GM21528 (cell line): ENCODE data around the gene TEX35.
A peak's percentile ranks its signal among the peaks of the same experiment; 100 is the strongest.
"Not testable (repeated sequence)": the region's sequence is repeated elsewhere in the genome, so short reads cannot be mapped to it uniquely, and the experiment has no call there.

Experiments
- ATAC-seq: cut with Tn5 transposase; IDR thresholded peaks from one replicate; pipeline ENCODE4 v1.9.1; 2021; ENCODE audit warnings: mild to moderate bottlenecking, moderate library complexity; ENCODE audit not compliant: unreplicated experiment, low FRiP score

TEX35 gene

DNA sequence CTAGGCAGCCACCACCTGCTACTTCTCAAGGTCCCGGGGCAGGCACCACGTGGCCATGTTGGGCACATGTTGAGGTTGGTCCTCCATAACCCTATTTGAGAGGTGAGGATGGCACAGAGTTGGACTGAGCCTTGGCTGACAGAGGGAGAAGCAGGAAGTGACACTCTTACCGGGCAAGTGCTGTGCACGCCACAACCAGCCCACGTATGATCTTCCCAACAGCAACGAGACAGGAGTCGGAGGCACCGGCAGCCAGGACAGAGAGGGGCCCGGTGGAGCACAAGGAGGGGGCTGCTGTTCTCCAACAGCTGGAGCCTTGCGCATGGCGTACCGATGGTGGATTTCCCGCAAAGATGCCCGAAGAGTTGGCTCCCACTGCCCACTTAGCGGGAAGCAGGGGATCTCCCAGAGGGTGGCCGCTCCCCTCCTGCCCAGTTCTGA is 19.6 kb upstream of the TEX35 start:
- no peak for ATAC-seq

DNA sequence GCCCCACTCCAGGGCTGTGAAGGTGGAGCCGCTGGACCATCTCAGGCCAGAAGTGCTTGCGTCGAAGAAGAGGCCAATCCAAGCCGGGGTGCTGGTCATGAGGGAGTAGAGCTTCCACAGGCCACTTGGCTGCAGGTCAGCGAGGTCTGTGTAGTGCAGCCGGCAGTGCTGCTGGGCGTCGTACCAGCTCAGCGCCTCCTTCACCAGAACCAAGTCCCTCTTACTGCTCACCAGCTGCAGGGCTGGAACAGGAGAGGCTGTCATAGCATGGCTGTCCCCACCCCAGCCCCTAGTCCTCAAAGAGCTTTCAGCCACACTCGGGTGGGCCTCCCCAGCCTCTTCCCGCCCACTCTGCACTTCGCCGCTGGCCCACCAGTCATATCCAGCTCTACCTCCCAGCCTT is 18.3 kb upstream of the TEX35 start:
- no peak for ATAC-seq

DNA sequence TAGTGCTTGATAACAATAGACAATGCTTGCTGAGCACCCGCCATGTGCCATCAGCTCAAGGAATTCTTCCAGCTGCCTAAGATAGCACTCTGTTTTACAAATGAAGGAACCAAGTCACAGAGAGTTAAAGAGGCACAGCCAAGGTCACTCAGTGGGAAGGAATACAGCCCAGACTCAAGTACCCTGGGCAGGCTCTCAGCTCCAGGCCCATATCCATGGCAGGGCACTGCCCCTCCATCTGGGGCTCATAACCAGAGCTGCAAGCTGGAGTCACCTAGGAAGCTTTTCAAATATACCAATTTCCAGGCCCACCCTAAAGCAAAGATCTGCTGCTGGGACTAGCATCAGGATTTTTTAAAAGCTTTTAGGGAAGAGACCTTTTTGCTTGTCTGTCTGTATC is 17.8 kb upstream of the TEX35 start:
- ATAC-seq = no peak

DNA sequence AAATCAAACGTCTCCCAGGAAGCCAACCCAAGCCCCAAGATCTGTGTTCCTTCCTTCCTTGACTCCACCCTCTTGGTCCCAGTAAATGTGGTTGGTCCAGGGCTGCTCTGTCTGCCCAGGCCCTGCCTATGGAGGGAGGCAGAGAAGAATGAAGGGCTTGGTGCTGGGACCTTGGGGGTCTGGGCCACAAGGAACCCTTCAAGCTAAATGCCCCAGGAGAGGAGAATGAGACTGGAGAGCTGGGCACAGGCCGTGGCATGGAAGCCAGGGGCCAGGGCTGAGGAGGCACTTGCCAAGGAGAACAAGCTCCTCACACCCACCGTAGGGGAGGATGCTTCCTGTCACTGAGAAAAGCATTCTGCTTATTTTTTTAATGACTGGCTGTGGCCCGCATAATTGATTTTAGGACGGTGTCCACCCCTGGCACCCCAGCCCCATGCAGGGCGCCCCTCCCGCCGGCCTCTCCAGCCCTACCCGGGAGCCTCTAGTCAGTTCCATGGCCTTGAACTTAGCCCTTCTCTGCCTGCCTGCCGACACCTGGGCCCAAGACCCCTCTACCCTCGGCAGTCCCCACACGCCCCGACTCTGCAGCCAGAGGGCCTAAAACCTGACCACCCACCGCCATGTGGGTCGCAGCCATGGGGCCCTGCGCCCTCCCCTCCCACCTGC is 17.0 kb upstream of the TEX35 start:
- ATAC-seq = no peak

DNA sequence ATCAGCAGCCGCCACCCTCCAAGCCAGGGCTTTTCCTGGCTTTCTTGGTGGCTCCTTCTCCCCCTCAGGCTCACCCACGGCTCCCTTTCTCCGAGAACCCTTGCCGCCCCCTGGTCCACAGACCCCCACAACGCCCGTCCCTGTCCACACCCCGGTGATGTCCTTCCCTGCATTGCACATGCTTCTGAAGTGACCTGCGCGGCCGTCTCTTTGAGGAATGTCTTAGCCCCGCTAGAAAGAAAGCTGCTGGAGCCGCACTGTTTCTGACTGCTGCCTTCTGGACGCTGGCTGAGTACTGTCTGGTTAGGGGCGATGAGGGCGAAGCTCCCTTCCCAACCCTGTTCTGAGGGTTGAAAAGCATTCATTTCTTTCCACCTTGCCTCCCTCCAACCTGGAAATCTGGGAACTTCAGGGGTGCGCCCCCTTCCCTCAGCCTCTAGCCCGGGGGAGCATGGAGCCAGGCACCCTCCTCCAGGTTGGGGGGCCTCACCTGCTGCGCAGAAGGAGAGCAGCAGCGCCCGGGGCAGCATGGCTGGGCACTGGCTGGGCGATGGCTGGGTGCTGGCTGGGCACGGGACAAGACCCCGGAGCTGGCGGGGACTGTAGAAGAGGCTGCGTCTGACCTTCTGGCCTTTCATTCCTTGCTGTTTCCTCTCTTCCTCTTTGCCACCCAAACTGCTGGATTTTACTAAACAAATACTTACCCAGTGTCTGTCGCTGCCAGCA is 16.3 kb upstream of the TEX35 start, which contains the start of gene CLEC20A:
TSS of gene CLEC20A (minus strand) at position 555 of the 726 bp plus-strand sequence. CDS start at position 530, 25 bp downstream.
- no peak for ATAC-seq

DNA sequence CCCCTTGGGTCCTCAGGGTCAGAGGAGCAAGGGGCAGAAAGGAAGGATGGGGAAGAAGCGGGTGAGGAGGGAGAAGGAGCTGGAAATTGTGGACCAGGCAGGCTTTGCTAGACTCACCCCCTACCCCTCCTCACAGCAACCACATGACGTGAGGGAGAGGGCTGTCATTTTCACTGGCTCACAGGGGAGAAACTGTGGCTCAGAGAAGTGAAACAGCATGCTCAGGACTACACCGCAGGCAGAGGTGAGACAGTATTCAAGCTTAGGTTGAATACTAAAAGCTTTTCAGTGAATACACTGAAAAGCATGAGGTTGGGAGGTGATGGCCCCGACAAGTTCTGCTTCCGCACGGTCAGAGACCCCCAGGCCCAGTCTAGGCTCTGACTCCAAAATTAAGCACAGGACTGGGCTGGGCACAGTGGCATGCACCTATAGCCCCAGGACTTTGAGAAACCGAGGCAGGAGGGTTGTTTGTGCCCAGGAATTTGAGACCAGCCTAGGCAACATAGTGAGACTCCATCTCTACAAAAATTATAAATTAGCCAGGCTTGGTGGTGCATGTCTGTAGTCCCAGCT is 14.9 kb upstream of the TEX35 start:
- ATAC-seq = no peak

DNA sequence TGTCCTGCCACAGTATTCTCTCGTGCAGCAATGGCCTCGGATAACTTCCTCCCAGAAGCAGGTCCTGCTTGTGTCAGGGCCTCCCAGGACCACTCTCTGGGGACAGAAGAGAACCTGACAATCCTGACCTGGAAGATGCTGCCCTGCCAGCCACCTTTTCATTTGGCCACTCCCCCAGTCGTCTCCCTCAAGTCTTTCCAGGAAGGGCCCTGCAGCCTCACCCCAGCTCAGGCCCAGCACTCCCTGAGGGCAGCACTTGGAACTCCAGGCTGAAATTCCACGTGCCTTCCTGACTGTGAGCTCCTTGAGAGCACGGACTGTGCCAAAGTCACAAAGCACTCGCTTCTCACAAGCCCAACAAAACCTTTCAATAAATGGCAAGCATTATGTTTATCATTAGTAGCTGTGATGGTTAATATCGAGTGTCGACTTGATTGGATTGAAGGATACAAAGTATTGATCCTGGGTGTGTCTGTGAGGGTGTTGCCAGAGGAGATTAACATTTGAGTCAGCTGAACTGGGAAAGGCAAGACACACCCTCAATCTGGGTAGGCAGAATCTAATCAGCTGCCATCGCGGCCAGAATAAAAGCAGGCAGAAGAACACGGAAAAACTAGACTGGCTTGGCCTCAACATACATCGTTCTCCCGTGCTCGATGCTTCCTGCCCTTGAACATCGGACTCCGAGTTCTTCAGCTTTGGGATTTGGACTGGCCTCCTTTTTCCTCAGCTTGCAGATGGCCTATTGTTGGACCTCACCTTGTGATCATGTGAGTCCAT is 13.8 kb upstream of the TEX35 start:
- ATAC-seq = no peak

DNA sequence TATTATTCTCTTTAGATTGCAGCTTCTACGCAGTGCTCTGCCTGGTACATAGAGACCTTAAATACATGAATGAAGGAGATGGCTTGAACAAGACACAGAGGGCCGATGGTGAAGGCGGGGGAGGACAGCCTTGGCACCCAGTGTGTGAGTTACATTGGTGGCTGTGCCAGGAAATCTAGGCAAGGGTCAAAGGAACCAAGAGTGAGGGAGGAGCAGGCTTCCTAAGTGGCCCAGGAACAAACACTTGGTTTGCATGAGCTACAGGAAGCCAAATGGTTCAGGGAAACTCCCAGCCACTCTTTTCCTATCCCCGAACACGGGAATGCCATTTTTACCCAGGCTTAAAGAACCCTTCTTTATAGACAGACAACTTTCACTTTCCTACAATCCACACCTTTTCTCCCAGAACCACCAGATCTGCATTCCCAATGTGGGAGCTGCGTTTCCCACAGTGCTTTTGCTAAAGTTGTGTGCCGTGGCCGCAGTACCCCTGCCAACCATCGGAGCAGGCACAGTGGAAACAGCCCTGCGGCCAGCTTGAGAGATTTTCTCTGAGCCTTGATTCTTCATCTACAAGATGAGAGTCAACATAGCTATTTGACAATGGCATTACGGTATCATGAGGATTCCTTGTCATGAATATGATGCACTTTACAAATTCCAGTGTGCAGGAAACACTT is 12.7 kb upstream of the TEX35 start:
- ATAC-seq = no peak

DNA sequence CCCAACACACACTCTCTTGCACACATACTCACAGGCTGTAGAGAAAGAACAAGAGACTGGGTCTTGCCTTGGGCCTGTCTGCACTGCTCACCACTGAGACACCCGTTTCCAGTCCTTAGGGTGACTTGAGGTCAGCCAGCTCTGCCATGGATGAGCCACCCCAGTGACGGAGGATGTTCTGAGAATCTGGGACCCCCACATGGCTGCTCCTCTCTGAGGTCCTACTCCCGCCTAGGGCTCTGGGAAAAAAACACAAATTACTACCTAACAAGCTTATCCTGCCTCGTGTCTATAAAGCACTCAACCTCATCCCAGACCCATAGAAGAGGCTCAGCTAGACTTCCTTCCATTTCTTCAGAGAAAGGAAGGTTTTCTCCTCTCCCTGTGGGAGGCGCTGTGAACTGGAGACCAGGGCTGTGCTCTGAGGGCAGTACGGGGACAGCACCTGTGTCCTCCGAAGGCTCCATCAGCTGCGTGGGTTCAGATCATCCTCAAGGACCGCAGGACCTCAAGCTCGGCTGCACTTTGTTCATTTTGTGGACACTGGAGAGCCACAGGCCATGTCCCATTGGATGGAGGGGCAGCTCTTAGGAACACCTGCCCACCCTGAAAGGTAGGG is 11.9 kb upstream of the TEX35 start:
- ATAC-seq = no peak

DNA sequence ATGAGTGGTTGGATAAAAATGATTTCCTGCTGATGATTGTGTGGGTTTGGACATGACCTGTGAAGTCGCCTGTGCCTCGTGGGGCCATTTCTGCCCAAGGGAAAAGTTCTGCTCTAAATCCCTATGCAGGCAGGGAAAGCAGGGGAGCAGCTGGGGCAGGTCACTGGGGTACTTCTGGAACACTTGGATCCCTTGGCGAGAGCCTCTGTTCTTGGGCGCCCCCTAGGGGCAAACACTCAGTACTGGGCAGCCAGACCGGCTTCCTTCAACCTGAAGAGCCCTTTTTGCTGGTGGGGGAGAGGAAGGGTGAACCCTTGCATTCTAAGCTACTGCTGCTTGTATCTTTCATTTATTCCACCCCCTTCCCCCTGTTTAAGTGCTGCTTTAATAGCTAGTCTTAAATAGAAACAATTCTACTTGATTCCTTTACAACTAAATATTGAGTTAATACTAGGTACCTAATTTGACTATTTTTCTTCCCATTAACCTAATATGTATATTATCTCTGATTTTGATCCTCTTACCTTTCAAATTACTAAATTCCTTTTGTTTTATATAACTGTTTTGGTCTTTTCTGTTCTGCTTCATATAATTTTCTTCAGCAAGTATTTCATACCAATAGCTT is 11.1 kb upstream of the TEX35 start:
- peak; percentile 81 for ATAC-seq

DNA sequence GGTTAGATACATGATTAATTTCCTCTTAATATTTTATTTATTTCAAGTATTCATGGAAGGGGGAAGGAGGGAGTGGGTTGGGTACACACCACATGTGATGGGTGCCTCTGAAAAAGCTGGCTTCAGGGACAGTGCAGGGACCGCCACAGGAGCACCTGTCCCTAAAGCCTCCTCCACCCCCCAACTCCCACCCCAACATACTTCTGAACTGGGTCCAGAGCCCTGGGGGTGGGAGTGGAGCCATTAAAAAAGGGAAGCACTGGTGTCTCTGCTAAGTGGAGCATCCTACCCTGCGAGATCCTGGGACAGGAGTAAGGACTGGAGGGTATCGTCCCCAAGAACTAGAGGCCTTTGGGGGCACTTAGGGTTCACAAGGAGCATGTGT is 10.6 kb upstream of the TEX35 start:
- ATAC-seq = no peak

DNA sequence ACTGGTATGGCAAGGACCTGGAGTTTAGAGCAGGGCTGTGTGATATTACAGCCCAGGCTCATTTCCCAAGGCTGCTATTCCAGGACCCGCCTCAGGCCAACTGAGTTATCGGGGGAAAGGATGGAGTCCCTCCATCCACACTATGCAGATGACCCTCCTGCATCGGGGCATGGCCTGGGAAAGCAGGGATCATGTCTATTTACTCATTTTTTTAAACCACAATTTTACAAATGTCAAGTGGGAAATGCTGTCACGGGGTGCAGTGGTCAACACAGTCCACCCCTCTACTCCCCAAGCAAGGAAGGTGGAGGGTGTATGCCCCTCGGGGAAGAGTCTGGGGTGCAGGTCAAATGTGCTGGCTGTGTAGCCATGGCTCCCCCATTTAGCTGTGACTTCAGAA is 10.1 kb upstream of the TEX35 start:
- no peak for ATAC-seq

DNA sequence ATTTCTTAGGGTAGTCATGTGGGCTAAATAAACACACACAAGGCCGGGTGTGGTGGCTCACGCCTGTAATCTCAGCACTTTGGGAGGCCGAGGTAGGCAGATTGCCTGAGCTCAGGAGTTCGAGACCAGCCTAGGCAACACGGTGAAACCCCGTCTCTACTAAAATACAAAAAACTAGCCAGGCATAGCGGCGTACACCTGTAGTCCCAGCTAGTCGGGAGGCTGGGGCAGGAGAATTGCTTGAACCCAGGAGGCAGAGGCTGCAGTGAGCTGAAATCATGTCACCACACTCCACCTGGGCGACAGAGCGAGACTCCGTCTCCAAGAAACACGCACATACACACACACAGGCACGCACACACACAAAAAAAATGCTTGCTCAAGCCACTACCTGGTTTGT is 9.6 kb upstream of the TEX35 start:
- not testable (repeated sequence) for ATAC-seq

DNA sequence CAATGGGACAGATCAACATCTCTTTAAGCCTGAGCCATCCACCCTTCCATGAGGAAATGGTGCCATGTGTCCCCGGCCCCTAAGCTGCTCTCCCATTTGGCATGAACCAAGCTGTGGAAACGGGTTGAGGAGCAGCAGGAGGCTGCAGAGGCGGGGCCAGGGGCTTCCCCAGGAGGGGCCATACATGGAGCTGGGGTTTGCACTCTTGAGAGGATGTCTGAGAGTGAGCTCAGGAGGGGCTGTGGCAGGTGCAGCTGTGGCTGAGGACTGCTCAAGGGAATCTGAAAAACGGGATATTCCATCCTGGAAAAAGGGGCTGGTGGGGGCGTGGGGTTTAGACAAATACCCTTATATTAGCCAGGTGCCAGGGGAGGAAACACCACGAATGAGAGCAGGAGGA is 9.1 kb upstream of the TEX35 start:
- ATAC-seq = no peak

DNA sequence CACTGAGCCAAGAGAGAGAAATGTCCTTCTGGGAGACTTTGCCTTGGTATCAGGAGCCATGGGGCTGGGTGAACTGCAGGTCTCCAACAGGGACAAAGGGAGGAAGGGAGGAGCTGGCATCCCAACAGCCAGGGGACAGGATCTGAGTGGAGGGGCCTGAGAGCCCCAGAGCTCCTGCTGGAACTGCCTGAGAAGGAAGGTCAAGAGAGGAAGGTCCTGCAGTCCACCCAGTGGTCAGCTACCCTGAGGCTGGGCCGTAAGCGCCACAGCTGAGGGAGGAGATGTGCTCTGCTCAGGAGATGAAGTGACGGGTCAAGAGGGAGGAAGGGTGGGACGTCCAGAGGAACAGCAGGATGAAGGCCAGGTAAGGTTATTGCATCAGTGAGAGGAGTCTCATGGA is 8.6 kb upstream of the TEX35 start:
- ATAC-seq = no peak

DNA sequence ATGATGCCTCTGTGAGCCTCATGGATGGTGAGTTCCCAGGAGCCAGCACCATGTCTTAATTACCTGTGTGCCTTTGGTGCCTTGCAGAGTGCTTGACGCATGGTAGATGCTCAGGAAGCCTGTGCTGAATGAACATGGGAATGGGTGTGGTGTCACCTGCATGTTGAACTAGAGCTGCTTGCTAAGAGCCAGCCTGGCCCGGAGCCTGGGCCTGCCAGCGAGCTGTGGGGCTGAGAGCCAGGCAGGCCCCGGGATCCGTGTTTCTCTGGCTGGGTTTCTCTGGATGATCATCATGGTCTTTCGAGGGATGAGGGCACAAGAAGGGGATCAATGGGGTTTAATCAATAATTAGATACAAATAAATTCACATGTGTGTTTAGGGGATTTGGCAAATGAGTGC is 6.7 kb upstream of the TEX35 start:
- no peak for ATAC-seq

DNA sequence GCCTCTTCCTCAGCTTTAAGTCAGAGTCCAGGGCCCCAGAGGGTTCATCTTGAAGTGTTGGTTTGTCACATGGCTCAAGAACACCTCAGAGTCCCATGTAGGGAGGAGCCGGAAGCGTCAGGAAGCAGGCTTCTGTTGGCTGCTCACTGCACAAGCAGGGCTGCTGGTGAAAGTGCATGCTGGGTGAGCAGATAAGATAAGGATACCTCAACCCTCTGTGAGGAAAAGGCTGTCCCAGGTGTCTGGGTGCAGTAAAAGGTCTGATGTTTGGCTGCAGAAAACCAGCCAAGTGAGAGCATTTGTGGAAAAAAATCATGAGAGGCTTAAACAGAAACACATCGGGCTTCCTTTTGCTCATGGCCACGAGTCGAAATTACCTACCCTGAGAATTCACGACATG is 6.2 kb upstream of the TEX35 start:
- ATAC-seq = no peak

DNA sequence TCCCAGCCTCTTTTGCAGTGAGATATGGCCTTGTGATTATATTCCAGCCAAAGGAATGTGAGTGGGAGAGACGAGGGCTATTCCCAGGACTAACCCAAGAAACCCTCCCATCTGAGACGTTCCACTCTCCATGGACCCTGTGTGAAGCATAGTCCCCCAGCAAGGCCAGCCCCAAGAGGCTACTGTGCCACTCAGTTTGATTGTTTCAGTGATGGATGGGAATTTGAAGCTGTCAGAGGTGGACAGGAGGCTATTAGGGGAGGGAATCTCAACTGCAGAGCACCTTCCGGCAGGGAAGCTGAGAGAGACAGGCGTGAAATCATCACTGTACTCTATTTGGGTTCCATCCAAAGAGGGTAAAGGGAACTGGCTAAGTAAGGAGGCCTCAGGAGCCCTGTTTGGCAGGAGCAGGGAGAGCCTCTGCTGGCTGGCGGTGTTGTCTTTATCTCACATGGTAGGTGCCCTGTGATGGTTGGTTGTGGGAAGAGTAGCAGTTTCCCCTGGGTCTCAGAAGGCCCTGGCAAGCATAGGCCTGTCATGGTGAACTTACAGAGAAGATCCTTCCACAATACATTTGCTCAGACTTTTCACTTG is 3.4 kb upstream of the TEX35 start:
- ATAC-seq = no peak

DNA sequence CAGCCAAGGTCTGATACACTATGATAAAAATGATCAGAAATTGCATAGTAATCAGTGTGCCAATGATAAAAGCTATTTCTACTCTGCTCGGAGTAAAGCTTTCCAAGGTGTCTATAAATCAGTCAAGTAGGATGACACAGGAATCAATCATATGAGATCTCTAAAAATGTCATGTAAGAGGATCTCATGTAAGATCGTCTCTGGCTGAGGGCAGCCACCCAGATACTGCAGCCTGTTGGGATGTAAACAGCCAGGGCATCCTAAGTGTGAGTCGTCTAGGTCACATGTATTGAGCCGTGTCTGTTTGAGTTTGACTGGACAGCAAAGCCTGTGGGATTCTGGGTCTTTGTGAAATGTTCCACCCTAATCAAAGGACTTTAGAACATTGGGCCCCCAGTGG is 2.8 kb upstream of the TEX35 start:
- no peak for ATAC-seq
